Type B pancreatic cell (in vitro differentiated cells): ENCODE measurements around the gene TATDN3. TPM values are rescaled to one million over a fixed set of nuclear protein-coding genes. Genes with fewer than 3 reads are reported as not detected.
"Not testable (repeated sequence)": the region's sequence is repeated elsewhere in the genome, so short reads cannot be mapped to it uniquely, and the experiment has no call there.

Experiments
- DNase-seq: peaks from one replicate; pipeline ENCODE4 v3.0.0; 2021; ENCODE audit warnings: mixed read lengths; ENCODE audit not compliant: unreplicated experiment; ENCODE audit errors: extremely low spot score
- H3K27ac Mint-ChIP-seq: 2 replicates; pipeline ENCODE4 v1.8.0; 2021; ENCODE audit warnings: mild to moderate bottlenecking, mixed read lengths
- H3K27me3 Mint-ChIP-seq: 2 replicates; pipeline ENCODE4 v1.8.0; 2021; ENCODE audit warnings: mixed read lengths
- H3K36me3 Mint-ChIP-seq: 2 replicates; pipeline ENCODE4 v1.8.0; 2021; ENCODE audit warnings: mixed read lengths
- H3K4me1 Mint-ChIP-seq: one replicate; pipeline ENCODE4 v1.8.0; 2021; ENCODE audit warnings: mixed read lengths; ENCODE audit not compliant: unreplicated experiment
- H3K4me3 Mint-ChIP-seq: 2 replicates; pipeline ENCODE4 v1.8.0; 2021; ENCODE audit warnings: mild to moderate bottlenecking, mixed read lengths
- H3K9me3 Mint-ChIP-seq: 2 replicates; pipeline ENCODE4 v1.8.0; 2021; ENCODE audit warnings: mixed read lengths
- total RNA-seq: library from RNA; stranded (reverse); gene quantifications from 2 replicates; pipeline ENCODE4 v1.2.1, GENCODE V29; 2021; ENCODE audit warnings: low replicate concordance
- TF ChIP-seq, protein P1 (sequence below): fragments of 200-600 bp; sonication (generic); conservative IDR thresholded peaks from 2 replicates; pipeline ENCODE4 v1.5.0; 2021; ENCODE audit warnings: antibody characterized with exemption, mild to moderate bottlenecking

The TATDN3 gene
- total RNA-seq, 1 donor from 2014 or later, result 13.8 TPM

DNA sequence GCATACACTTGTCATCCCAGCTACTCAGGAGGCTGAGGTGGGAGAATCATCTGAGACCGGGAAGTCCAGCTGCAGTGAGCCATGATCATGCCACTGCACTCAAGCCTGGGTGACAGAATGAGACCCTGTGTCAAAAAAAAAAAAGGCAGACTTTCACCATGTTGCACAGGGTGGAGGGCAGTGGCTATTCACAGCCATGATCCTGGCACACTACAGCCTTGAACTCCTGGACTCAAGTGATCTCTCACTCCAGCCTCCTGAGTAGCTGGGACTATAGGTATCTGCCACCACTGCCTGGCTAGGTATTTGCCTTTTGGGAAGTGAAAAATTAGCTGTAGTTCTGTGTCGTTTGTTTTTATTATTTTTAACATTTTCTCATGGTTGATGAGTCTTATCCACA, 36.7 kb downstream of the TATDN3 start:
- Mint-ChIP-seq H3K4me3 (no peak overlapping the region), H3K4me1 (no peaks in the 10 kb centered on the region), H3K27ac (no peak overlapping the region), H3K27me3 (no peaks in the 10 kb centered on the region), H3K9me3 (peaks cover 10% of the 10 kb centered on the region), H3K36me3 (peaks cover 3% of the 10 kb centered on the region)
- DNase-seq, result no peak
- TF ChIP-seq, protein P1, sequence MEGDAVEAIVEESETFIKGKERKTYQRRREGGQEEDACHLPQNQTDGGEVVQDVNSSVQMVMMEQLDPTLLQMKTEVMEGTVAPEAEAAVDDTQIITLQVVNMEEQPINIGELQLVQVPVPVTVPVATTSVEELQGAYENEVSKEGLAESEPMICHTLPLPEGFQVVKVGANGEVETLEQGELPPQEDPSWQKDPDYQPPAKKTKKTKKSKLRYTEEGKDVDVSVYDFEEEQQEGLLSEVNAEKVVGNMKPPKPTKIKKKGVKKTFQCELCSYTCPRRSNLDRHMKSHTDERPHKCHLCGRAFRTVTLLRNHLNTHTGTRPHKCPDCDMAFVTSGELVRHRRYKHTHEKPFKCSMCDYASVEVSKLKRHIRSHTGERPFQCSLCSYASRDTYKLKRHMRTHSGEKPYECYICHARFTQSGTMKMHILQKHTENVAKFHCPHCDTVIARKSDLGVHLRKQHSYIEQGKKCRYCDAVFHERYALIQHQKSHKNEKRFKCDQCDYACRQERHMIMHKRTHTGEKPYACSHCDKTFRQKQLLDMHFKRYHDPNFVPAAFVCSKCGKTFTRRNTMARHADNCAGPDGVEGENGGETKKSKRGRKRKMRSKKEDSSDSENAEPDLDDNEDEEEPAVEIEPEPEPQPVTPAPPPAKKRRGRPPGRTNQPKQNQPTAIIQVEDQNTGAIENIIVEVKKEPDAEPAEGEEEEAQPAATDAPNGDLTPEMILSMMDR, result no peak

DNA sequence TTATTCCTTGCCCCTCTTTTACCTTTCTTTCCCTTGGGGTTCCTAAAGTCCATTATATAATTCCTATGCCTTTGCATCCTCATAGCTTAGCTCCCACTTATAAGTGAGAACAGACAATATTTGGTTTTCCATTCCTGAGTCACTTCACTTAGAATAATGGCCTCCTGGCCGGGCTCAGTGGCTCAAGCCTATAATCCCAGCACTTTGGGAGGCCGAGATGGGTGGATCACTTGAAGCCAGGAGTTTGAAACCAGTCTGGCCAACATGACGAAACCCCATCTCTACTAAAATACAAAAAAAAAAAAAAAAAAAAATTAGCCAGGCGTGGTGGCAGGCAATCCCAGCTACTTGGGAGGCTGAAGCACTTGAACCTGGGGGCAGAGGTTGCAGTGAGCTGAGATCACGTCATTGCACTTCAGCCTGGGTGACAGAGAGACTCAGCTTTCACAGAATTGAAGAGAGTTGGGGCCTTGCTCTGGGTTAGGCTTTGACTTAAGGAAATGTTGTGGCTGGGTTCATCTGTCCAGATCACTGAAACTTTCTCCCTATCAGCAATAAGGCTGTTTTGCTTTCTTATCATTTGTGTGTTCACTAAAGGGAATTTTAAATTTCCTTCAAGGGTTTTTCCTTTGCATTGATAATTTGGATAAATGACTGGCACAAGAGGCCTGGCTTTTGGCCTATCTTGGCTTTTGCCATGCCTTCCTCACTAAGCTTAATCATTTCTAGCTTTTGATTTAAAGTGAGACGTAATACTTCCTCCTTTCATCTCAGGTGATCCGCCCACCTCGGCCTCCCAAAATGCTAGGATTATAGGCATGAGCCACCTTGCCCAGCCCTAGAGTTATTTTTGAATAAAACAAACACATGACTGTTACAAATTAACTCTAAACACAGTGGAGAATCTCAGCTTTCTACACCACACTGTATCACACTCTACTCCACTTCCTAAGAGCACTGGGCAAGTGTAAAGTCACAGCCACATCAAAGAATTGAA, 41.8 kb downstream of the TATDN3 start:
- not testable (repeated sequence) for H3K4me1 Mint-ChIP-seq, DNase-seq, H3K27me3 Mint-ChIP-seq, H3K9me3 Mint-ChIP-seq, H3K36me3 Mint-ChIP-seq, H3K4me3 Mint-ChIP-seq
- peak overlapping the region; percentile 72 for H3K27ac Mint-ChIP-seq

DNA sequence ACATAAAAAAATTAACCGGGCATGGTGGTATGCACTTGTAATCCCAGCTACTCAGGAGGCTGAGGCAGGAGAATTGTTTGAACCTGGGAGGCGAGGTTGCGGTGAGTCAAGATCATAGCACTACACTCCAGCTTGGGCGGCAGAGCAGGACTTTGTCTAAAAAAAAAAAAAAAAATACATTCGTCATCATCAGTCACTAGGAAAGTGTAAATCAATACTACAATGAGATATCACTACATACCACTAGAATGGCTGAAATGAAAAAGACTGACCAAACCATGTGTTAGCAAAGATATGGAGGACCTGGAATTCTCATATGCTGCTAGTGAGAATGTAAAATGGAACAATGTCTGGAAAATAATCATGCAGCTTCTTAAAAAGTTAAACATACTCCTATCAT, 46.5 kb downstream of the TATDN3 start:
- H3K4me1 Mint-ChIP-seq, result no peaks in the 10 kb centered on the region
- no peak for DNase-seq
- H3K4me3 Mint-ChIP-seq, result no peak overlapping the region
- no peaks in the 10 kb centered on the region for H3K36me3 Mint-ChIP-seq
- no peak overlapping the region for H3K27ac Mint-ChIP-seq
- TF ChIP-seq, protein P1, result no peak
- no peaks in the 10 kb centered on the region for H3K27me3 Mint-ChIP-seq
- H3K9me3 Mint-ChIP-seq, result no peaks in the 10 kb centered on the region

- not testable (repeated sequence) for H3K27me3 Mint-ChIP-seq, H3K4me3 Mint-ChIP-seq, H3K27ac Mint-ChIP-seq, H3K4me1 Mint-ChIP-seq, DNase-seq, H3K9me3 Mint-ChIP-seq, H3K36me3 Mint-ChIP-seq
Measured at GRCh38 chr1:212844521-212844920, 52.8 kb downstream of the TATDN3 start.

DNA sequence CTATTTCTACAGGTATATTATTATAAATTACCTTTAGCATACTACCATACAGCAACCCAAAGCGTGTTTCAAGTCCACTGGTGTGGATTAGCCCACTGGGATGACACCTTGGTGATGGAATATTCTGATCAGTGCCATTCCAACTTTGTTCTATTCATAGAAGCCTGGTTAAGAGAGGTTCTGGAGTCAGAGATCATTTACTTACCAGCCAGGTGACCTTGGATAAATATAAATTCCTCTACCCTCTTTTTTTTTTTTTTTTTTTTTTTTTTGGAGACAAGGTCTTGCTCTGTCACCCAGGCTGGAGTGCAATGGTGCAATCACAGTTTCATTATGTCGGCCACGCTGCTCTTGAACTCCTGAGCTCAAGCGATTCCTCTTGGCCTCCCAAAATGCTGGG, 55.9 kb downstream of the TATDN3 start, which contains the start of gene SPATA45:
TSS of gene SPATA45 (minus strand) at position 101 of the 400 bp plus-strand sequence. CDS start 11,500 bp downstream, outside the sequence.
- TF ChIP-seq, protein P1, result no peak
- H3K36me3 Mint-ChIP-seq, result no peaks in the 10 kb centered on the region
- no peaks in the 10 kb centered on the region for H3K9me3 Mint-ChIP-seq
- H3K4me3 Mint-ChIP-seq, result no peak within 1 kb of the TSS
- H3K27ac Mint-ChIP-seq, result no peak within 1 kb of the TSS
- DNase-seq, result no peak
- H3K4me1 Mint-ChIP-seq, result no peaks in the 10 kb centered on the region
- H3K27me3 Mint-ChIP-seq, result no peaks in the 10 kb centered on the region

GRCh38 chr1:212852105-212852688, 60.5 kb downstream of the TATDN3 start:
- Mint-ChIP-seq H3K27me3 (no peaks in the 10 kb centered on the region), H3K4me3 (no peak overlapping the region), H3K4me1 (no peaks in the 10 kb centered on the region), H3K9me3 (no peaks in the 10 kb centered on the region), H3K36me3 (no peaks in the 10 kb centered on the region), H3K27ac (no peak overlapping the region)
- TF ChIP-seq, protein P1, result no peak
- DNase-seq, result no peak
